HG03139 (cell line): ENCODE results near the gene NBEAL2.

Experiments used
- ATAC-seq: cut with Tn5 transposase; IDR thresholded peaks from one replicate; pipeline ENCODE4 v1.9.1; 2021; ENCODE audit not compliant: unreplicated experiment

The NBEAL2 gene

DNA sequence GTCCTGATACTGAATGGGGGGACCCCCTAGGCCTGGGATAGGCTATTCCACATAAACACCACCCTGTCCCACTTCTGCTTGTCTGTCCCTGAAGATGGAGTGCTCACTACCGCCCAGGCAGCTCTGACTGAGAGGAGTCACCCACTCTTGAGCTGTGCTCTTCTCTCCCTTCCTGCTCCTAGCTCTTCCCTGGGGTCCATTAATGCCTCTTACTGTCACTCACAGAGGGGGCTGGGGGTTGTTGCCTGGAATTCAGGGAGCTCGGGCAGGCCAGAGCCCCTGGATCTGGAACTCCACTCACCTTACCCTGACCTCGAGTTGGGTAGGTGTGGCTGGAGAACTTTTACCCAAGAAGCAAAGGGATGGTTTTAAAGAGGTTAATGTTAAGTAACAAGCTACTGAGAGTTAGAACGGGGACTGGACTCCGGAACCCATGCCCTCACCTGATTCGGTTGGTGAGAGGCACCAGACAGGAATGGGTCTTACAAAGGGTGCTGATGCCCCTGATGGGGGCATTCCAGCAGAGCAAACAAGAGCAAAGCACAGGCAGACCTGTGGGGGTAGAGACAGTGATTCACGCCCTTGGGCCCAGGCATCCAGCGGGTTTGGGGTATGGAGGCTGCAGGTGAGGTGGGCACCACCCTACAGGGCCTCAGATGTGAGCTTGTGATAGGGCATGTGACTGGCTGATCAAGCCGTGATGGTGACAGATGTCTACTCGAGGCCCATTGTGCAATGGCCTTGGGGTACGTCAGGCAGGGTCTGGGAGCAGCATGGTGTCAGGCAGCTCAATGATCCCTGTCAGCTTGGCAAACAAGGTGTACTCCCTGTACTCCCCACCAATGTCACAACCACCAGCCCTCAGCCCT lies 5.4 kb downstream of the NBEAL2 start:
- ATAC-seq, result no peak

DNA sequence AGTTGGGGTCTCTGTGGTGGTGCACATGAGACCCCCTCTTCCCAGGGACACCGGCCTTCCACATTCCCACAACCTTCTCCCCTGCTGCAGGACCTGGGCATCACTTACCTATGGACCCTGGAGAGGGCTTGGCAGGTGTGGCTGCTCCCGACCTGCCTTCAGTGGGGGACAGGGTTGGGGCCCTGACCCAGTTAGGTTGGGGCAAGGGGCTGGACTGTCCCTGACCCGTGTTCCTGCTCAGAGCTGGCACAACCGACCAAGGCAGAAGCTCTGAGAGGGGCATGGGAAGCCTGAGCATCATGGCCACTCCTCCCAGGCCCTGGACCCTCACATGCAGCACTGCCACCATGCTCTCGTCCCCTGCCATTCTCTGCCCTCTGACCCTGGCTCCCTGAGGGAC lies 6.1 kb downstream of the NBEAL2 start:
- ATAC-seq, result no peak

DNA sequence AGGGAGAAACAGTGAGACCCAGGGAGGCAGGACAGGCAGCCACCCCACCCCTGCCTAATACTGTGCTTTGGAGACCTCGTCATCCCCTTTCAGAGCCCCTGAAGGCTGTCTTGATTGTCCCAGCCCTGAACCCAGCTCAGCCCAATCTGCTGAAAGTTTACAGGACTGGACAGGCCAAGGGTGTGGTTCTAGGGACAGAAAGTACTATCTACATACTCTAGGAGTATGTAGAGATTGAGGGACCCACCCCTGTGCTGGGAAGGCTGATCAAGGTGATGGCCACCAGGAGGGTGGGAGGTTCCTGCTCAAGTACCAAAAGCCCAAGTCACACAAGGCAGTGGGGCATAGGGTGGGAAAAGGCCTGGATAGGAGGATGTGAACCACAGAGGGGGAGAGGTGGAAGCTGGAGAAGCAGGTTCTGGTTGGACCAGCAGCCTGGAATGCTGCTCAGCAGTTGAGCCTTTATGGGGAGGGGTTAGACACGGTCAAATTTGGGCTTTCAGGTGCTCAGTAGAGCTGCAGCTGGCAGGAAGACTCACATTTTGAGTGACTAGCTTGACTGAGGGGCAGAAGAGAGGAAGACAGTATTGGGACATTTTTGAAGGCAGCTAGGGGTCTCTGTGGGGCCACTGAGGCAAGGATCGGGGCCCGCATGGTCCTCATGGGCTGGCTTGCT lies 6.7 kb downstream of the NBEAL2 start:
- no peak for ATAC-seq

DNA sequence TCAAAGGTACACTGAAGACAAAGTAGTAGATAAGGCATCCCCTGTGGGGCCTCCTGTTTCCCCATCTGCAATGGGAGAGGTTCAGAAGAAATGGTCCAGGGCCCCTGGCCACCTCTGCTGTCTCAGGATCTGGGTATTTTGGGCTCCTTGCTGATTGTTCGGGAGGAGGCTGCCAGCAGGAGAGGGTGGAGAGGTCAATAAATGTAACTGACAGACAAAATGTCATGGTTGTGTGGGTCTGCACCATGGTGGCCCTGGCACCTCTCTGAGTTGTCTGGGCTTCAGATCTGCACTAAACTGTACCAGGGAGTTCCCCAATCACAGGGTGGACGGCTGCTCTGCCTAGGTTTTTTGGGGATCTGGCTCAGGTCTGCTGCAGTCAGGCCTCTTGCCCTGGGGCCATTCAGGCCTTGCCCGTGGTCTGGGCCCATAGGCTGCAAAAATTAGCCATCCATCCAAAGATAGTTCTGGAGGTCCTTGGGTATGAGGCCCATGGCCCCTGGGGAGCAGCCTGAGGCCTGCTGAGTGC lies 7.4 kb downstream of the NBEAL2 start:
- no peak for ATAC-seq

DNA sequence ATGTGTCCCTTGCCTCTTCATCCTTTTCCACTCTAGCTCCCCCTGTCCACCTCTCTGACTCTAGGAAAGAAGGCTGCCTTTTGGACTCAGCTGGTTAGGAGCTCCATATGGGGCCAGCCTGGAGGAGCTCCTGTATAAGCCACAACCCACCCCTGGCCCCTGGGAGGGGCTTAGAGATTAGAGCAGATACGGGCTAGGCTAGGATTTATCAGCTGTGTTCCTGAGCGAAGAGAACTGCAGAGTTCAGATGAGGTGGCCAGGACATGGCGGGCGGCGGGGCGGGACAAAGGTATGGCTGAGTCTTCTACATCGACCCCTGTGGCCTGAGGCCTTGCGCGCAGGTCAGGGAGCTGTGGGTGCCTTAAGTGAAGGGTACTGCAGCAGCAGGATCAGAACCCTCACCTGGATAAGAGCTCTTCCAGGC lies 7.9 kb downstream of the NBEAL2 start:
- no peak for ATAC-seq

DNA sequence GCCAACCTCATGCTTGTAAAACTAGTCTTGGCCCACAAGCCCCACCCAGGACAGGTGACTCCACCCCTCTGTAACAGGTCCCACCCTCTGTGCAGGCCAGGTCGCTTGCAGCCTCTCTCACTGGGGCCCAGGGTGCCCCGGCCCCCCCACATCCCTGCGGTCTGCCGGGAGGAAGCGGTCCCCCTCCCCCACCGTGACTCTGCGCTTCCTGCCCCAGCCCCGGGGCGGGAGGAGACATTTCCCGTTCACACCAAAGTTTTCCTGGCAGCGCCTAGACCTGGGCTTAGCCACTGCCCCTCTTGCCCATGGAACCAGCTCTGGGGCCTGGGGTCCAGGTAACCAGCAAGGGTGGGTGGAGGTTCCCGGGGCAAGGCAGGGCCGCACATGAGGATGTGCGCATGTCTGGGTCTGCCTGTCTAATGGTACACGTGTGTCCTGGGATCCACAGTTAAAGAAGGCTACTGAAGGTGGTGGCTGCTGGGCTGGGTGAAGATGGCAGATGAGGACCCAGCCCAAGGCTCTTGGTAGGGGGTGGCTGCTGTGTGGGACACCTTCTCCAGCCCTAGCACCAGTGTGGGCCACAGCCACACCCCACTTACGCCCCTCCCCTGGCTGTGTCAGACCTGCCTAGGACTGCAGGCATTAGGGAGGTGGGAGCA lies 8.4 kb downstream of the NBEAL2 start:
- ATAC-seq, result peak; percentile 75

DNA sequence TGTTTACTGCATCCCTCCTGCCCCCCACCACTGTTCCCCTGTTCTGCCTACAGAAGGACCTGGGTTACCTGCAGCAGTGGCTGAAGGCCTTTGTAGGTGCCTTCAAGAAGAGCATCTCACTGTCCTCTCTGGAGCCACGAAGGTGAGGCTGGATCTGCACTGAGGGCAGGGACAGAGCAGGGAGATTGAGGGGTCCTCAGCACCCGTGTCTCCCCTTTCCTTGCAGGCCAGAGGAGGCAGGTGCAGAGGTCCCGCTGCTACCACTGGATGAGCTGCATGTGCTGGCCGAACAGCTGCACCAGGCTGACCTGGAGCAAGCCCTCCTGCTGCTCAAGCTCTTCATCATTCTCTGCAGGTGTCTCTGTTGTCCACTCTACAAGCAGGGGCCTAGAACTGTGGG lies 9.2 kb downstream of the NBEAL2 start:
- no peak for ATAC-seq

DNA sequence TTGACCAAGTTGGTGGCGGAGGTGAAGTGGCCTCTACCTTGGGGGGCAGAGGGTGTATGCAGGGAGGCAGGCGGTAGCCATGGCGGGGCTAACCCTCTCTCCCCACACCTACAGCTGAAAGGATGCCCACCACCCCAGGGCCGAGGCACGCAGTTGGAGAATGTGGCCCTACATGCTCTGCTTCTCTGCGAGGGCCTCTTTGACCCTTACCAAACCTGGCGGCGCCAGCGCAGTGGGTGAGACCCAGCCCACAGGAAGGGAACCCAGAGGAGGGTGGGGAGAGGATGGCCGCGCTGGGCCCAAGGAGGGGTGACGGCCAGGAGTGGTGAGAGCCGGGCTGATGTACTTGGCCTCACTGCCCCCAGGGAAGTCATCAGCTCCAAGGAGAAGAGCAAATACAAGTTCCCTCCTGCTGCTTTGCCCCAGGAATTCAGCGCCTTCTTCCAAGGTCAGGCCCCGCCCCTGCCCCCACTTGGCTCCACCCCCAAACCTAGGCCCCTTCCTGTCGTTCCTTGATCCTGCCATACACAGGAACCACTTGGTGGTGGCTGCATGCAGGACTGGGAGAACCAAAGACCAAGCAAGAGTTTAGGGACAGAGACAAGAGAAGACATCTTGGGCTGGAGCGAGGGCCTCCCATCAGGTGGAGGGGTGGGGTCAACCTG lies 9.8 kb downstream of the NBEAL2 start:
- ATAC-seq, result no peak

DNA sequence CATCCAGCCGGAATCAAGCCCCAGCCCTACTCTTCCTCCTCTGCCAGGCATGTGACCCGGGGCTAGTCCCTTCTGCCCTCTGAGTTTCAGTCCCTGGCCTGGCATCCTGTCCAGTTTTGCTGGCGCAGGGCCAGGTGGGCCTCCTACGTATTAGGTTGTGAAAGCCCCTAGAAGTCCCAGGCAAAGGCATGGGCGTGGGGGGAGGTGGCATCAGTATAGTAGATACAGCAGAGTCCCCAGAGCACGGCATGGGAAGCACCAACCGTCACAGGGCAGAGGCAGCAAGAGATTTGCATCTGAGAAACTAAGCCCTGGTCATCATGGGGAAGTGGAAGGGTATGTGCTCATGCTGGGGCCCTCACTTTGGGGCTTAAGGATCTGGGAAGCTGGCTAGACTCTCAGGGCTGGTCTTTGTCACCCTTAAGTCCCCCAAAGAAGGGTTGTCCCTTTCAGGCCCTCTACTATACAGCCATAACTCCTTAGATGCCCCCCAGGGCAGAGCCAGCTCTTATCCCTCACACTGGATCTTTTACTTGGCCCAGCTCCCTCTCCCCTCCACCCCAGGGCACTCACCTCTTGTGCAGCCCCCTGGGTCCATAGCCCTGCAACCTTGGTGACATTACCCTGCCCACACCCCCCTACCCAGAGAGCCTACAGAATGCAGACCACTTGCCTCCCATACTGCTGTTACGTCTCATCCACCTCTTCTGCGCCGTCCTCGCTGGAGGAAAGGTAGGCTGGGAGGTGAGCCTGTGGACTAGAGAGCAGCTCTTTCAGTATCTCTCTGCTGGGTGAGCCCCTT lies 11.3 kb downstream of the NBEAL2 start:
- ATAC-seq, result no peak

DNA sequence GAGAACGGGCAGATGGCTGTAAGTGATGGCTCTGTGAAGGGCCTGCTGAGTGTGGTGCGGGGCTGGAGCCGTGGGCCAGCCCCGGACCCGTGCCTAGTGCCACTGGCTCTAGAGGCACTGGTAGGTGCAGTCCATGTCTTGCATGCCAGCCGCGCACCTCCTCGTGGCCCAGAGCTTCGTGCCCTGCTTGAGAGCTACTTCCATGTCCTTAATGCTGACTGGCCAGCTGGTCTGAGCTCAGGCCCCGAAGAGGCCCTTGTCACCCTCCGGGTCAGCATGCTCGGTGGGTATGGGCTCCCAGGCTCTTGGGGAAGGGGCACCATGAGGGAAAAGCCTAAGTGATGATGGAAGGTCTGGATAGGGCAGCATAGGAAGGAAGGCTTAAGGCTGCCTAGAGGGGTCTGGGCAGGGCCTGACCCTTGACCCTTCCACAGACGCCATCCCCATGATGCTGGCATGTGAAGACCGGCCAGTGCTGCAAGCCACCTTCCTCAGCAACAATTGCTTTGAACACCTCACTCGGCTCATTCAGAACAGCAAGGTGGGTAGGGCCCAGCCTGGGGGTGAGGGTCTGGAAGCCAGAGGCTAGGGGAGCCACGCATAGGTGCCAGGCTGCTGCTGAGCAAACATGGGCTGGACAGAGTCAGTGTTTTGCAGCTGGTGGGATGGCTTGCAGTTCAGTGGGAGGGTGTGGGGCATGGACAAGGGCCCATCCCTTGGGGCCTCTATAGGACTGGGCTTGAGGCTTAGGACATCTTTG lies 12.1 kb downstream of the NBEAL2 start:
- no peak for ATAC-seq

DNA sequence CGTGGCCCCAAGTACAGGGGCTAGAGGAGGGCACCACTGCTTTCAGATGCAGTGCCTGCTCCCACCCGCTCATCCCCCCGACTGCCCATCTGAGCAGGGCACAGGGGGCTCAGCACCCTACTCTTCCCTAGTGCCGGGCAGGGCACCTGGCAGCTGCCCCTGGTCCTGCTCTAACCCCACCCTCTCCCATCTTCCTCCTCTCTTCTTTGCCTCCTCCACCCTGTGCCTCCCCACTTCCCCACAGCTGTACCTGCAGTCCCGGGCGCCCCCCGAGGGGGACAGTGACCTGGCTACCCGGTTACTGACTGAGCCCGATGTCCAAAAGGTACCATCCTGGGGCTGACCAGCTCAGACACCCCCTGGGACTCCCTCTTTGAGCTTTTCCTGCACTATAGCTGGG lies 12.8 kb downstream of the NBEAL2 start:
- no peak for ATAC-seq

DNA sequence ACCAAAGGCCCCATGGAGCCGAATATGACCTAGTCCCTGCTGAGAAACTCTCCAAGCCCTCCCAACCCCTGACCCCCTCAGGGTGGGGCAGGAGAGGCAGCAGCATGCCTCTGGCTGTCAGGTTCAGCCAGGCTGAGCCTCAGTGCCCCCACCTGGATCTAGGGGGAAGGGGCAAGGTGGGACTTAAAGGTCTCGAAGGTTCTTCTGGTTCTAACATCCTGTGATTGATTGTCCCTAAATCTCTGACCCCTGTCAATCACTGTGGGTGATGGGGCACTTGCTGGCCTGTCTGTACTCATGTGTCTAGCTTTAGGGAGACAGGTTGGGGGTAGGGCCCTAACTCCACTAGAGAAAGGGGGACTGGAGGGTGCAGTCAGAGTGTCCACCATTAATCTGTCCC lies 13.8 kb downstream of the NBEAL2 start:
- ATAC-seq, result no peak

DNA sequence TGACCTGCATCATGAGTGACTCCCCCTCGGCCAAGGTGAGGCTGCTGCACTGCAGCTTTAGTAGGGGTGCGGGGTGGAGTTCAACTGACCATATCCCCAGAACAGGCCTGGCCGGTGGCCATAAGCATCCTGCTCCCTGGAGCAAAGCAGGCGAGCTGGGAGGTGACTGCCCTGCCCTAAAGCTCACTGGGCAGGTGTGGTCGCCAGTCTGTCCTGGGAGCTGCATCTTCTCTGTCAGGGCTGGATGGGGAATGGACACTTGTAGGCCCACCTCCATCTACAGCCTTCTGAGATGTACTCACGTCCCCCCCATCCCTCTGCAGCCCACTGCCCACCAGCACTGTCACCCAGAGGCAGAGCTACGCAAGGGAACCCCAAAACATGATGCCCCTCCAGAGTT lies 14.5 kb downstream of the NBEAL2 start:
- ATAC-seq, result no peak

DNA sequence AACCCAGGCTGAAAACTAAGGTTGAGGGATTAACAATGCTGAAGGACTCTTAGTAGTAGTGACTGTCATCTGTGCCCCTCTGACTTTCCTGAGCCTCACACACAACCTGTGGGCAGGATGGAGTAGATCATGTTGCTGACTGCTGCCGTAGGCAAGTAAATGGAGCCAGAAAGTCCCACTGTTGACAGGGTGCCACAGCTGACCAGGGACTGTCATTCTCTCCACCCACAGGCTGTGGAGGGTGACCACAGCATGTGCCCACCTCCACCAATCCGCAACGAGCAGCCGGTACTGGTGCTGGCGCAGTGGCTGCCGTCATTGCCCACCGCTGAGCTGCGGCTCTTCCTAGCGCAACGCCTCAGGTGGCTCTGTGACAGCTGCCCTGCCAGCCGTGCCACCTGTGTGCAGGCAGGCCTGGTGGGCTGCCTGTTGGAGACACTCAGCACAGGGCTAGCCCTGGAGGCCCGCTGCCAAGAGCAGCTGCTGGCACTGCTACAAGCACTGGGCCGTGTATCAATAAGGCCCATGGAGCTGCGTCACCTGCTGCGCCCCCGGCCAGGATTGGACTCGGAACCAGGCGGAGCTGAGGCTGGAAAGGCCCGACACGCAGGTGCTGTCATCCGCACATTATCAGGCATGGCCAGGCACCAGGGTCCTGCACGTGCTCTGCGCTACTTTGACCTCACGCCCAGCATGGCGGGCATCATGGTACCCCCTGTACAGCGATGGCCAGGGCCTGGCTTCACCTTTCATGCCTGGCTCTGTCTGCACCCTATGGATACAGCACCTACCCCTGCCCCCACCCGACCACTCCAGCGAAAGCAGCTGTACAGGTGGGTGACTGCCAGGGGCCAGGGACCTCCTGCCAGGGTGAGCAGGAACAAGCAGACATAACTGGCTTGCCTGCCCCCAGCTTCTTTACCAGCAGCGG lies 15.6 kb downstream of the NBEAL2 start:
- ATAC-seq, result no peak

DNA sequence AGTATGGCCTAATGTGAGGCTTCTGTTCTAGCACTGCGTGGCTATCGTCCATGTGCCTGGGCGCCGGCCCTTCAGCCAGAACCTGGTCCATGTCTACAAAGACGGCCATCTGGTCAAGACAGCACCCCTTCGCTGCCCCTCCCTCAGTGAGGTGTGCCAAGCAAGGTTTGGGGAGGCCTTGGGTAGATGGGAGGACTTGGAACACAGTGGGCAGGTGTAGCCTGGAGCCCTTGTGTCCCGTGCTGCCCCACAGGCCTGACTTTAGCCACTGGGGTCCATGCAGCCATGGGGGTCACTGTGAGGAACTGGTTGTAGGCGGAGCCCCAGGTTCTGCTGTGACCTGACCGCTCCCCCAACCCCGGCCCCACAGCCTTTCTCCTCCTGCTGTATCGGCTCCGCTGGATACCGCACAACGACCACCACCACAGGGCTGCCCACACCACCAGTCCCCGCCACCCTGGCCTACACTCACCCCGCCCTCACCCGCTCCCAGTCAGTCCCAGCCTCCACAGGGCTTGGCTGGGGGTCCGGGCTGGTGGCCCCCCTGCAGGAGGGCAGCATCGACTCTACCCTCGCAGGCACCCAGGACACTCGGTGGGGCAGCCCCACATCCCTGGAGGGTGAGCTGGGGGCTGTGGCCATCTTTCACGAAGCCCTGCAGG lies 16.6 kb downstream of the NBEAL2 start:
- ATAC-seq, result no peak

DNA sequence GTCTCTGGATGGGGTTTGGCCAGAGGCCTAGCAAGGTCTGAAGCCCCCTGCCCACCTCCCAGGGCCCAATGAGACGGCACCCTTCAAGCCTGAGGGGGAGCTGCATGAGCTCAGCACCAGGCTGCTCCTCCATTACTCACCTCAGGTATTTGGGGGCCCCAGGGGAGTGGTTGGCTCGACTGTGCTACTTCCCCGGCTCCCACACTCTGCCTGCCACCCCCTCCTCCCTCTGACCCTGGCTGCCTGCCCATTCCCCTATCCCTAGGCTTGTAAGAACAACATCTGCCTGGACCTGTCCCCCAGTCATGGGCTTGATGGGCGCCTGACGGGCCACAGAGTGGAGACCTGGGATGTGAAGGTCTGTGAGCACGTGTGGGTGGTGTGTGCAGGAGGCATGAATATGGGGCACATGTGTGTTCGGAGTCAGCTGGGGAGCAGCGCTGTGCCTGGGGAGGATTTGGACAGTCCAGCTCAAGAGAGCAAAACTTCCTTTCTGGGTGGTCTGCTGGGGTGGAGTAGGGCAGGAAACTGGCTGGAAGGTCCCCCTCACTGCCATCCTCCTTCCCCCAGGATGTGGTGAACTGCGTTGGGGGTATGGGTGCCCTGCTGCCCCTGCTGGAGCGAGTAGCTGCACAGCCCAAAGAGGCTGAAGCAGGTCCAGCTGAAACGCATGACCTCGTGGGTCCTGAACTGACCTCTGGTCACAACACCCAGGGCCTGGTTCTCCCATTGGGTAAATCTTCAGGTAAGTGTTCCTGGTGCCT lies 17.4 kb downstream of the NBEAL2 start:
- no peak for ATAC-seq

DNA sequence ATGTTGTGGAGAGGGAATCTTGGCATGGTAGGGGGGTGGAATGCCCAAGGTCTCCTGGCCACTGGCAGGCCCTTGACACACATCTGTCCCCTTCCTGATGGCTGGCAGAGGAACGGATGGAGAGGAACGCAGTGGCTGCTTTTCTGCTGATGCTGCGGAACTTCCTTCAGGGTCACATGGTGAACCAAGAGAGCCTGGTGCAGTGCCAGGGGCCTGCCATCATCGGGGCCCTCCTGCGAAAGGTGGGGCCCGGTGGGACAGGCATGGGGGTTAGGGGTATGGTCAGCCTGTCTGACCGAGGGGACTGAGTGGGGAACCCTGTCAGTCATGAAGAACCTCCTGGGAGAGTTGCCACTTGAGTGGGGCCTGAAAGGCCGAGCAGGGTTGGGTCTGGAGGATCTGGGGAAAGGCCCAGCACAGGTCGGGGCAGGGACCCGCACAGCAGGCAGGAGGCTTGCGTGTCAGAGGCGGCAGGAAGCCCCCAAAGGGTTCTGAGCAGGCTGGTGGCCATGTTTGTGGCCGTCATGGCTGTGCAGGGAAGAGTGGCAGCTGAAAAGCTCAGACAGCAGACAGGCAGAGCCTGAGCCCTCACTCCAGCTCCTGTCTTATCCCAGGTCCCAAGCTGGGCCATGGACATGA lies 18.1 kb downstream of the NBEAL2 start:
- no peak for ATAC-seq
